Stimulated activated CD8-positive, alpha-beta memory T cell treated with anti-CD3 and anti-CD28 coated beads, Interleukin-4, amount 100 ng/mL, for 1 hour (primary cell): ENCODE measurements around the gene RPS15A.

ENCODE experiments used
- DNase-seq, 2 donors: peaks; one replicate each; pipeline ENCODE4 v3.0.0-alpha.2; 2020; ENCODE audit warnings: low read depth in 2 of 2, low spot score in 1 of 2

RPS15A gene

DNA sequence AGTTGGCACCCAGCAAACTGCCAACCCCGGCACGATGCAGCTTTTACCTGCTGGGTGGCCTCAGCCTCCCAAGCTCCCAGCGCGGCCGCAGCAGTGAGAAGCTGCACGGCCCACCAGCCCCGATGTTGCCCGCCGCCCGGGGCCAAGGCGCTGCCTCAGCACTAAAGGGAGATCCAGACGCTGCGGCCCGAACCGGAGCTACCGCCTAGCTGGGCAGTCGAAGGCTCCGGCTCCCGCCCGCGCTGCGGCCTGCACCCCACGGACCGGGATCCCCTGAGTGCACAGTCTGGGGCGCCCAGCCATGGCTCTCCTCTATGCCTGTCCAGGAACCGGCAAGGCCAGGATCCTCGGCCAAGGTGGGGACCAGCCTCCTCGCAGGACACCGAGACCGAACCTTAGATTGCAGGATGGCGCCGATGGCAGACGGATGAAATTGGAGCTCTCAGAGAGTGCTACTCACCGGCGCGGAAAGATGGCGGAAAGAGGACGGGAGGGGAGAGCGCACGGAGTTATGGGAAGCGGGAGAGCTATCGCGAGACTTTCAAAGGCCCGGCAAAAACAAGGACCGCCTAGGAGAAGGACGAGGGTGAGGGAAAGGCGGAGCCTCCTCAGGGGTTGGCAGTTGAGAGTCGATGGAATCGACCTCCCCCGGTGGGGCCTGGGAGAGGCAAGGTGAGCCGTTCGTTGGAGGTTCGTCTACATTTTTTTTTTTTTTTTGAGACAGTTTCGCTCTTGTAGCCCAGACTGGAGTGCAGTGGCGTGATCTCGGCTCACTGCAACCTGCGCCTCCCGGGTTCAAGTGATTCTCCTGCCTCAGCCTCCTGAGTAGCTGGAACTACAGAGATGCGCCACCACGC, at the start of gene RPS15A:
Gene RPS15A, minus strand, starts transcription at position 485 of the 857 bp plus-strand sequence. CDS start 1,221 bp downstream, outside the sequence.
- peak; percentile 75 to 83 for DNase-seq

DNA sequence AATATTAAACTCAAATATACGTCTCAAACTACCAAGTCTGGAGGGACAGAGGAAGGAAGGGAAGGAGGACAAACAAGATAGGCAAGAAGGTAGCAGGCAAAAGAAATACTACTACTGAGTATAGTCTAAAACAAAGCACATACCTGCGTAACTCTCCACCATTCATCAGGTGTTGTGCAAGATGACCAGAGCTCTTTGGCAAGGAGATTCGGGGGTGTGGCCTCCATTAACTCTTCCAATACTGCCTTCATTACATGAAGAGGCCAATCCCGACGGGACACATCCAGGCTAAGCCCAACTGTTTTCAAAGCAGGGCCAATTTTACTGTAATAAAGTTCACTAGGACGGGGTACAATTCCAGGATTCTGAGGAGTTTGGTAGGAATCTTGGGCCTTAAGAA, 49.4 kb upstream of the RPS15A start:
- DNase-seq = no peak

DNA sequence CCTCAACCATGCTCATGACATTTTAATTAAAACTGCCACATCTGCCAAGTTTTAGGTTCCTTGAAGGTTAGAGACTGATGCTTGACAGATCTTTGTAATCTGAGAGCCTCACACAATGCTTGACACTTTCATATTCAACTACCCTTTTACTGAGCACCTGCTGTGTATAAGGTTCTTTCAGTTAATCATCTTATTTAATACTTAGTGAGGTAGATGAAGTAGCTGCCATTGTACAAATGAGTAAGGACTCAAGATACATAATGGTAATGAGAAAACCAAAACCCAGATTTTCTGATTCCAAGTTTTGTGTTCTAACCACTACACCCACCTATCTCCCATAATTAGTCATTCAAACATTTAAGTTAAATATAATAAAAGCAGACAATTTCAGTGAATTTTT, 46.6 kb upstream of the RPS15A start:
- no peak for DNase-seq

DNA sequence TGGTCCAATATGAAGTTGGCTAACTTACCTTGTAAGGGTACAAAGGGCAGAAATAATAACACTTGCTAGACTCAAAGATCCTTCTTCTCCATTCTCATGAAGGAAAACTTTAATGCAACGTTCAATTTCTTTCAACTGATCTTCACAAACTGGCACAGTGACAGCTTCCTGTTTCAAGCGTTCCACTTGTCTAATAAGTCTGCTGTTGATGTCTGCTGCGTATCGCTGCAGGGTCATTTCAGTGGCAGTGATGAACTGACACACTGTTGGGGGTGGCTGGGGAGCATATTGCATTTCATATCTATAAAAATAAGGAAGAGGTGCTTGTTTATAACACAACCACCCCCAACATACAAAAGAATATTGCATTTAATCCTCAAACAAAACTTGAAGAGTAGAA, 44.7 kb upstream of the RPS15A start:
- DNase-seq = no peak

DNA sequence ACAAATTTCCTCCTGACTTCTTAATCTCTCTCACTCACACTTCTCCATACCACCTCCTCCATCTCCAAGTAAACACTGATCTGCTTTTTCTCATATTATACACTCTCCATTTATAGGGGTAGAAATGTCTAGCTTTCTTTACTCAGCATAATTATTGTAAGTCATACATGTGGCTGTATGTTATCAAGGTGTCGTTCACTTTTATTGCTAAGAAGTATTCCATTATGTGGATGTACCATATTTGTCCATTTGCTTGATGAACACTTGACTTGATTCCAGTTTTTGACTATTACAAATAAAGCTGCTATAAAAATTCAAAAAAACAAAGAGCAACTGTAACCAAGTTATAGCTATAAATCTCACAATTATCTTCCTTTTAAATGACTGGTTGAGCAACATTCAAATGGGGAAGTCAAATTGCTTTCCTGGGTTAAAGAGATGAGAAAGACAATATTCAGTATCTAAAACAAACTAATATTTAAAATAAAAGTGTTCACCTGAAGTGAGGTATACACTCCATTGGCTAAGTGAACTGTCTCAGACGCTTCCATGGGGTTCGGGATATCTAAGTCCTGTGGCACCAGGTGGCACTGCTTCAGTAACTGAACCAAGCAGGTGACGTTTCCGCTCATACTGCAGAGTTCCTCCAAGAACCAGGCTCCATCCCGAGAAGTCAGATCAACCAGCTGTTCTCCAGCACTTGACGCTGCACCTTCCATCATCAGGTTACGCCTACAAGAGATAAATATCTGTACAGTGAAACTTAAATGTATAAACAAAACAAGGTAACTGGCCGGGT, 43.8 kb upstream of the RPS15A start:
- no peak for DNase-seq

DNA sequence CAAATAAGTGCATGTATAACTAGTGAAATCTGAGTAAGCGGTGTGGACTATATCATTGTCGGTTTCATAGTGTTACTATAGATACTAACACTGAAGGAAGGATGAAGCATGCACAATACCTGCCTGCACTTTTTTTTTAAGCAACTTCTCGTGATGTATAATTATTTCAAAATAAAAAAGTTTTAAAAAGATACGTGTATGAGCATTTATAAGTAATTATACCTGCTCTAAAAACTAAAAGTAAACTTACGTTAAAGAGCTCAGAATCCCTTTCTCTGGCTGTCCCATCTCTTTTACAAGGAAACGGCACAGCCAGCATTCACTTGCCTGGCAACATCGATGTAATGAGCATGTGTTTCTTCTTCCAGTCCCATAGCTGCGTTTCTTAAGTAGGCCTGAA, 42.5 kb upstream of the RPS15A start:
- no peak for DNase-seq

DNA sequence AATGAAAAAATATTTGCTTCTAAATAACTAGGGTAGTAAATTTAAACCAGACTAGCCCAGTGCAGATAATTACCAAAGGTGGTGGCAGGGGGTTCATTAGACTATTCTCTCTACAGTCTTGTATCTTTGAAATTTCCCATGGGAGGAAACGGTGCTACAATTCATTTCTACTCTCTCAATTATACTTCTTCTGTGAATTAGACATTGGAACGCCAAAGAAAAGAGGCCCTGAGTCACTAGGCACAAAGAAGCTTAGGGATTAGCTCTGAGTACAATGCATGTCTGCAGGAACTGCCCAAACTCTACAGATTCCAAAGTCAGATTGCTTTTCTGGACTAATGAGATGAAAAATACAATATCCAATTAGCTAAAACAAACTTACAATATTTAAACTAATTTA, 41.9 kb upstream of the RPS15A start:
- no peak for DNase-seq

DNA sequence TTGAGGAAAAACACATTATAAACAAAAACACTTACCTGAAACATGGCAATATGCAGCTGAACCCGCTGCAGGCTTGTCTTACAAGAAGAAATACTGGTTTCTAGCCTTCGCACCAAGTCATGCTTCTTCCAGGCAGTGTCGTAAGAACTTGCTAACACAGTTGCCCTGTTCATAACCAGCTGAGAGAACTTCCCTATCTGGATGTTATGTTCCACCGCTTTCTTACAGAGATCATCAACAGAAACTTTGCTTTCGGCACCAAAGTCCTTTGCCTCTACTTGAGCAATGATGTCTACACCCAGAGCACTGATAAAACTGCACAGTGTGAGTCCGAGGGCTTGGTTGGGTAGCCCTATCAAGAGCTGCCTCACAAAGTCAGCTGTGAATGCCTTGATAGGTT, 39.1 kb upstream of the RPS15A start:
- DNase-seq = no peak

DNA sequence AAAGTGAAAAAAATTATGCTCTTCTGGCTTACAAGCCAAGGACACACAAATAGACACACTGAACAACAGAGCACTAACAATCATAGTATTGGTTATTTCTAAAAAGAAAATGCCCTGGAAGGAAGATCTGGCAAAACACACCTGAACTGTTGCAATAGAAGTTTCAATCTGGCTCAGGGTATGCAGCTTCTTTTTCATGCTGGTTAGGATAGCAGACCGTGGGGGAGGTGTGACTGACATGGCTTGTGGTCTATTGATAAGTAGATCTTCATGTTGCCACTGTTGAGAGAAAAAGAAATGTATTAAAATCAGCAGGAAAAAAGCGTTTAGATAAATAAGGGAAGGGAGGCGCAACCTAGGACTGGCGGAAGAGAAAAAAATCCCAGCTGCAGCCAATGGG, 37.8 kb upstream of the RPS15A start:
- no peak for DNase-seq

DNA sequence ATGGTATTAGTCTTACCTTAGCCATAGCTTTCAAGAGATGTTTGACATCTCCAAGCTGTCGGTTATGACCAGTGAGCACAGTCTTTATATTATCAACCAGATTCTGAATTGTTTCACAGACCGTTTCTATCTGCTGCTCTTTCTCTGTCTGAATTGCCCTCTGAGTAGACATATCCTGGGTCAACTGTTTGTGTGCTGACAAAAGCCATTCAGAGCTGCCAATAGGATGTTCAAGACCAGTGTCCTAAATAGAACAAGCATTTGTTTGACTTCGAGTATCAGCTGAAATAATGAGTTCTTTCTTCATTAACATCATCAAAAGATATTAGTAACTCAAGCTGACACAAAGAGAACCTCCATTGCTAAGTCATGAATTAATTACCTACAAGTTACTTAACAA, 26.2 kb upstream of the RPS15A start:
- no peak for DNase-seq

DNA sequence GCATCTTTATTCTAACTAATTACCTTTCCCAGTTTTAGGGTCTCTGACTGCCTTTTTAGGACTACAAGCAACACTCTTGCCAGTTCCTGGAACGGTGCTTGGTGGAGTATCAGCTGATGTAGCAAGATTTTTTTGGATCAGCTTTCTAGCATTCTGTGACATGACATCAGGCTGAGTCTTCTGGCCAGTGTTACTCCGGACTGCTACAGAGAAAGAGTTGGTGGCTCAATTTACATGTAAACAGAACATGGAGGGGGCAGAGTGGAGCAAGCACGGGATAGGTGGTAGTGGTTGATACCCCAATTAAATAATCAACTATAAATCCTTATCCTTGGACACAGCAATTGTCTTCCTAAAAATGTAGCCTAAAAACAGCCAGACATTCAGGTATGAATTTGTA, 21.8 kb upstream of the RPS15A start:
- DNase-seq = no peak

DNA sequence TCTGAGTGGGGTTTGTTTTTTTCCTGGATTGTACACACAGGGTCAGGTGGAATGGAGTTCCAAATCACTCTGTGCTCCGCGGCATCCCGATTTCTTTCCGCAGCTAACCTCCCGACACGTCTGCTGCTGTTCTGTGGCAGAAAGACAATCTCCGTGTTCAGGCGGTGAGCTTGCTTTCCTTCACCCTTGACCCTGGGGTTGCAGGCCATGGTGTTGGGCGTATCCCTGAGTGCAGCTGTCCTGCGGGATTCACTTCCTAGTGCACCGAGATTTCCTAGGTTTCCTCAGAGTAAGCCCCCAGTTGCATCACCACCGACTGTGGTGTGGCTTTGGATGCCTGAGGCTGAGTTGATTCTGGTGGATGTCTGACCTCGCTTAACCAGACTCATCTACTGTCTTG, 19.0 kb upstream of the RPS15A start:
- DNase-seq = no peak

DNA sequence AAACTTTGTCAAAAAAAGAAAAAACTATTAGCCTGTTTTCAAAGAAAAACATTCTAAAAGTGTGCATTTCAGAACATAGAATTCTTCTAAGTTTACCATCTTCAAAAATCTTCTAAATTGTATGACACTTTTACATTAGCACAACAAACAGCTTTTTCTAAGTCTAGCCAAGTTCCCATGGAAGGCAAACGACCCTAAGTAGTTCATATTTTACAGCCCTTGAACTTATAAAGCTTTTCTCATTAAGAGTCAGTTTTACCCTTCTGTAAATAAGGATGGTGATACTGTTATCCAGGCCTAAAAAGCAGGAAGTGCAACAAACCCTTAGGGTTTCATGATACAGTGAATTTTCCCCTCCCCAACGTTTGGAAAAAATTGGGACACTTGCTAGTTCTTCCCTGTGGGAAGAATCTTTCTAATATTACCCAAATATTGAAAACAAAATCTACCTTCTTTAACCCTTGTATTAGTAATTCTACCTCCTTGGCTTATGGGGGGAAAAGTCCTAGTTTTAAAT, 15.2 kb upstream of the RPS15A start:
- no peak for DNase-seq

DNA sequence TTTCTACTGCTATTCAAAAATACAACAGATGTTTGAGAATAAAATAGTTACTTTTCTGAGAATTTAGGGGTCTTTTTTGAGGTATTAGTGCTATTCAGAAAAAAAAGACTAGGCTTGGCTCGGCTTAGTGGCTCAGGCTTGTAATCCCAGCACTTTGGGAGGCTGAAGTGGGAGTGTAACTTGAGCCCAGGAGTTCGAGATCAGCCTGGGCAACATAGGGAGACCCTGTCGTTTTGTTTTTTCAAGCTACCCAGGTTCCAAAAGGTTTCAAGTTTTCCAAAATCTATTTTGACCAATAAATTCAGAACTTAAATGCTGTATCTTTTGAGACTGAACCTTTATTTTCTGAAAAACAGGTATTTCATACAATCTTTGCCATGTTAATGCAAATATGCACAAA, 14.4 kb upstream of the RPS15A start:
- DNase-seq = no peak

DNA sequence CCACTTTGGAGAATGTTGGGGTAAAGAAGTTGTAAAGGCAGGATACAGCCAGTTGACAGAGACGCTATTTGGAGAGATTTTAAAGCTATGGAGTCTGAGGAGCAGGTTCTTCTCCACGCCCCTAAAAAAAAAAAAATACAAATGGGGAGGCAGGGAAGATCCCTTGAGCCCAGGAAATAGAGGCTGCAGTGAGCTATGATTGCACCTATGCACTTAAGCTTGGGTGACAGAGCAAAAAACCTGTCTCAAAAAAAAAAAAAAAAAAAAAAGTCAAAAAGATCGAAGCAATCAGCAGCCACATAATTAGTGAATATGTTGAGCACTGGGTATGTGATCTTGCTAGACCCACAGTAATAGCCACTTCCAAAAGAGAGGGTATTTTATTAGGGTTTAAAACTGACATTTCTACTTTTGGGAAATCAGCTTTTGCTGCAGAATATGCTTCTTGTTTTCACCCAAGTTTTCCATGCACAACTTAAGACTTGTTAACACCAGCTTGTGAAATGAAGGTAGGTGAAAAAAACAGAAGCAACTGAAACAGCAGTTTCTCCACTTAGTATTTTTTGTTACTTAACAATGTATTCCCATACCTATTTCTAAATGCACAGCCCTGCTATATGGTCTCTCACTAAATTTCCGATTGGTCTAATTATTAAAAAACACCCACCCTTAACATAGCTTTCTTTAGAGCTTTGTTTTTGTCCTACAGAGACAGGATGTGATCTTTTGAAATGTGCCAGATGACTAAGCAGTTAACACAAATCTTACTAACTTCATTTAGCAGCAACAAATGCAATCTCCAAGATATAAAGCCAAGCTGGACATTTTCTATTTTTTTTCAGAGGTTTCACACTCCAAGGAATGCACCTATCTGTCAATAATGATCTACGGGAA, 13.7 kb upstream of the RPS15A start:
- no peak for DNase-seq

DNA sequence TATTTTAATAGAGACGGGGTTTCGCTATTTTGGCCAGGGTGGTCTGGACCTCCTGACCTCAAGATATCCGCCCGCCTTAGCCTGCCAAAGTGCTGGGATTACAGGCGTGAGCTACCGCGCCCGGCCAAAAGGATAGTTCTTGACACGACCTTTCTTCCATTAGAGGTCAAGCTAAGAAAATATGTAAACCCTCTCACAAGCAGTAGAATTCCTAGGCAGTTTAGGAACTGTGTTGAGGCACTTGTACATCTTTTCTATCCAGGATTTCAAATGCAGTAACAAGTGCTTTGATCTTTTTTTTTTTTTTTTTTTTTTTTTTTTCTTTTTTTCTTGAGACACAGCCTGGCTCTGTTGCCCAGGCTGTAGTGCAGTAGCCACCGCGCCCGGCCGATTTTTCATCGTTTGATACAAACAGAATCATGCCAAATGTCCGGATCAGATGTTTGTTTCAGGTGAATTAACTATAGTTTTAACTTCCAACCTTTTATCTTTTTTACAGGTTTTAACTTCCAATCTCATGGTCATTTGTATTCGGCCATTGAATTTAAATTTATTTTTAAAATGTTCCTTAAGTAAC, 12.7 kb upstream of the RPS15A start:
- DNase-seq = no peak

DNA sequence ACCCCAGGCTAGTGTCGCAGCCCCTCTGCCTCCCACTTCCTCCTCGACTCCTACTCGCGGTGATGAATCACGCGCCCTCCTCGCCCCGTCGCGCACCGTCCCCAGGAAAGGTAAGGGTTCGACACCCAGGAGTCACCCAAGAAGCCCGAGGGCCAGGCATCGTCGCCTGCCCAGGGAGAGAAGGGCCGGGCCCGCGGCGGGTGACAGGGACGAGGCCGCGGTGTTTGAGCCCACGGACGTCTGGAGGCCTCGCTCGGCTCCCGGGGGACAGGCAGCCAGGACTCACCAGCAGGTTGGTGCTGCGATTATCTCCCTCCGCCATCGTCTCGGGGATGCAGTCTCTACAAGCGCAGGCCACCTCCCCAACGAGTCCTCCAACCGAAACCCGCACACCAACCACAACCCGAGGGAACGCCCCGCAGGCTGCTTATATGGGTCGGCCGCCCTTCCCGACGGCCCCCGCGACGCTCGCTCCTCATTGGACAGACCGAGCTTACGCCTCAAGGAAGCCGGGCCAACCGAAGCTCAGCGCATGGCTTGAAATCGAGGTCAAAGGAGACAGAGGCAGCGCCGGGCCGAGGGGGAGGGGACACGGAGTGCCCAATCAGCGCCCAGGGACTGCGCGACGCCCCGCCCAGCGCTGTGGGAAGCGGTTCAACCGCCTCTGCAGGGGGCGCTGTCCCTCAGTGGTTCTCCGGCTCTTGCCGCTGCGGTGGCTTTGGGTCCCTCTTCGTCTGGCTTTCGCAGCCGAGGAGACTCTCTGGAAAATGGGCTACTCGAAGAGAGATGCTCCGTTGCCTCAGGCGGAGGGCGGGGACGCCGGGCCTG, 11.2 kb upstream of the RPS15A start, which contains the start of gene ARL6IP1:
Gene ARL6IP1, minus strand, starts transcription at position 405 of the 828 bp plus-strand sequence. Its CDS starts 83 bp downstream, at position 322.
- peak; percentile 95 to 97 for DNase-seq

DNA sequence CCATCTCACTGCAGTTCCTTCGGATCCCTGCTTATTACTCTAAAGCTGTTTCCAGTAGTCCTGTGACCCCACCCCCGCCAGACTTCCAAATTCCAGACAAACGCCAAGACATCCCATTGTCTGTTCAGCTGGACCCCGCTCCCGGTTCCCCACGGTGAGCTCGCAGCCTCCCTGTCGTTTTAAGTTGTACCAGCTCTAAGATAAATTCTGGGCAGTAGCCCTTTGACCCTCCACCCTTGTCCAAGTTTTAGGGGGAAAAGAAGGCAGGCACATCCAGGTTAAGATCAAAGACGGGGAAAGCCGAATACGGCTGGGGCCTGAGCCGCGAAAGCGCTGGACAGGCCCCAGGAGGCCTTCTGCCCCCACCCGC, 10.6 kb upstream of the RPS15A start:
- no peak for DNase-seq

DNA sequence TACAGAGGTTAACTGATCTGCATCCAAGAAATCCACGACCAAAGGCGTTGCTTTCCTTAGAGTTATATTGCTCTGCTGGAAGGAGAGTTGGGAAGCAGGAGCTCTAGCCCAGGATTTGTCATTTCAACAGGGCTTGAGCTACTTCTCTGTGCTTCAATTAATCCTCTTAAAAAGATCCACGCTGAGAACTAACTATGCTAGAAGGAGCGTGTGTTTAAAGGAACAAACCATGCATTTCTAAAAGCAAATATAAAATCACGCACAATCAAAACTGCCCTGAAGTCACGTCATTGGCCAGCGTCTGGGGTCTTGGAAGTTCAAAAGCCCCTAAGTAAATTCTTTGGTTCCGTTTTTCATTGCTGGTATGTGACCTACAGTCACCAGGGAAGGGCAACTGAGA, 10.2 kb upstream of the RPS15A start:
- no peak for DNase-seq

DNA sequence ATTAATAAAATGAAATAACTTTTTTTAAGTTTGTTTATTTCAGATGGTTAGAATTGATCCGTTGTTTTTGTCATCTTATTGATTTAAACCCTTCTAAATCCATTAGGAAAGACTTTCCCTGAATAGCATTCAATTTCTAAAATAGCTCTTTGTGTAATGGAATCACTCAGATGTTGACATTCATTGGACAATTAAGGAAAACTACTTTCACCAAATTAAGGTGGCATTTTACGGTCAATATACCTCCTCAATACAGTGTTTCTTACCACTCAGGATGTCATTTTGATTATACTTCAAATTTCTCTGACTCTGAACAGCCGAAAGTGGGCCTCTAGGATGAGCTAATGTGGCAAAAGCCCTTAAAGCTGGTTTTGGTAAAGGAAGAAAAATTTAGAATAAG, 9.4 kb upstream of the RPS15A start:
- no peak for DNase-seq
